ENCODE data around the gene TRIM63.
A peak's percentile ranks its signal among the peaks of the same experiment; 100 is the strongest.

Gene TRIM63

DNA sequence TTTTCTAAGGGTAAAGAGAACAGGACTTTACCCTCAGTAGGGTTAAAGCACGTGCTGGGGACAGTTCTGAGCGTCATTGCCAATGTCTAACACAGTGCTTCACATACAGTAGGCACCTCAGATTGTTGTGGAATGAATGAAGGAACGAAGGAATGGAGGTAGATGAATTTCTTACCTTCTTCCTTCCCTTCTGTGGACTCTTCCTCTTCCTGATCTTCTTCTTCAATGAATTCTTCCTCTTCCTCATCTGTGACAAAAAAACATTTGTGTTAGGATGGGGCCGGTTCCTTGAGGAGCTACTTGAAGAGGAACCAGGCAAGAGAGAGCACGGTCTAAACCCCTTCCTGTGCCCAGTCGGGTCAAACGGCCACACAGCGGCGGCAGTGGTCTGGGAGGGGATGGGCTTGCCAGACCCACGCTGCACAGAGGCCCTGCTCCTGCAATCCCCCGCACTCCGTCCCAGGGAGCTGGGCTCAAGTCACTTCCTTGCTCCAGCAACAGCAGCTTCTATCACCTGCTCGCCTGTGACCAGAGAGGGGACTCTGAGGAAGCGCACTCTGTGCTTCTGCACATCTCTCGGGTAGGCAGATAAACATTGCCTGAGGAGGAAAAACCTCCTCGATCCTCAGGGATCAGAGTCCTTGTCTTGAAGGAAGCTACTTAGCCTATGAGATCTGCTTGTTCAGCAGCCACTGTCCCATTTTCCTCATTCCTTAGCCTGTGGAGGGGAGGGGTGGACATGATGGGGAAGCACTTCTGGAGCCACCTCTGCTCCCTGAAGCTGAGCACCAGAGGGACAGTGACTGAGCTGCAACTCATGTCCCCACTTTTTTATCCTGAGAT lies 13.5 kb downstream of the TRIM63 start:
- DNase-seq, result no peak

DNA sequence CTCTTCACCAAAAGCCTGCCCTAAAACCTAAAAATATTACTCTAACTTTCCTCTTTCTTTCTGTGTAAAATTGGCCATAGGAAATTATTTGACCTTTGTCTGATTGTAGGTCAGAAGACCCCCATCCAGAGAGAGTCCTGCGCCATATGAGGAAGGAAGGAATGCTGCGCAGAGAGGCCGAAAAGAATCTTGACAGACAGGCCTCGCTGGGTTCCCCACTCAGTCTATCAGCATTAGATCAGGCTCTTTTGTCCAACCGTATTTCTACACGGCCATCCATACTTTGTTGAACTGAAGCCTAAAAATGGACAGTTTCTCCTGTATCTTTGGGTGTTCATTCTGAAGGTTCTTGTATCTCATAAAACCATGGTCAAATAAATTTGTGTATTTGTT lies 17.2 kb downstream of the TRIM63 start:
- DNase-seq, result no peak

DNA sequence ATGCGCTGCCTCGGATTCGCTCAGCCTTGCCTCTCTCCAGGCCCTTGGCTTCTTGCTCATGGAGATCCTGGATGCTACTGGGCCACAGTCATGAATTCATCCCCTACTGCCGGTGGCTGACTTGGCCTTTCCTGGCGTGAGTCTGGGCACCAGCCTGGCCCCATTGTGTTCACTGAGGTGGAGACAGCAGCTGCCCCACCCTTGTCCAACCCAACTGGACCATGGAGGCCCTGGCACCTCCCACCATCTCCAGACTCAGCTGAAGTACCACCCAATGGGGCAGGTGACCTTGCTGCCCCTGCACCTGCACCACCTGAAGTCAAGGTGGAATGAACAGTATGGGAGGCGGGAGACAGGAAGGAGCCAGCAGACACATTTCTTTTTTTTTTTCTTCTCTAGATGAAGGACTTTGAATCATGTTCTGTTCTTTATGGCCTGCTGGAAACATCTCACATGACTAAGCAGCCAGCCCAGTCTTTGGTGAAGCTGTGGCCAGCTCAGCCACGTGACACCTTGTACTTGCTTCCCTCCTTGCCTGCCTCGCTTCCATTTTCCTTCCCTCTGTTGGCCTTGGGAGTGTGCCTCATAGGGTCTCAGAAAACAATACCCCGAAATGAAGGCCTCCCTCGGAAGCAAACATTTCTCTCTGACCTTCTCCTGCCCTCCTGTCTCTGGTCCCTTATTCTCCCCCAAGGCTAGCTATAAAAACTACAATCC lies 17.7 kb downstream of the TRIM63 start:
- no peak for DNase-seq

DNA sequence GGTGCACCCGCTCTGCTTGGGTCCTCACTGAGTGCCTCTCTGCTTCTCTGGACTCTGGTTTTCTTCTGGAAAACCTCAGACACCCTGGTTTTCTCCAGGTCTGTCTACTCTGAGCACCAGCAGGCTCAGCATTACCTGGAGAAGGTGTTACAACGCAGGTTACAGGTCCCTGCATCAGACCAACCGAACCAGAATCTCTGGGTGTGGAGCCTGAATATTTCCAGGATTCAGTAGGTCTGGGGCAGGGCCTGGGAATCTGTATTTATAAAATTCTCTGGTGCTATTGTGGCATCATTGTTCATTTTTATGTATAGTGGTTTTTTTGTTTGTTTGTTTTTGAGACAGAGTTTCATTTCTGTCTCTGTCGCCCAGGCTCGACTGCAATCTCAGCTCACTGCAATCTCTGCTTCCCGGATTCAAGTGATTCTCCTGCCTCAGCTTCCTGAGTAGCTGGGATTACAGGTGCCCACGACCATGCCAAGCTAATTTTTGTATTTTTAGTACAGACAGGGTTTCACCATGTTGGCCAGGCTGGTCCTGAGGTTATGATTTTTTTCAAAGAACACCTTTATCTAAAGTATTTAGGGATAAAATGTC lies 20.1 kb downstream of the TRIM63 start:
- no peak for DNase-seq

DNA sequence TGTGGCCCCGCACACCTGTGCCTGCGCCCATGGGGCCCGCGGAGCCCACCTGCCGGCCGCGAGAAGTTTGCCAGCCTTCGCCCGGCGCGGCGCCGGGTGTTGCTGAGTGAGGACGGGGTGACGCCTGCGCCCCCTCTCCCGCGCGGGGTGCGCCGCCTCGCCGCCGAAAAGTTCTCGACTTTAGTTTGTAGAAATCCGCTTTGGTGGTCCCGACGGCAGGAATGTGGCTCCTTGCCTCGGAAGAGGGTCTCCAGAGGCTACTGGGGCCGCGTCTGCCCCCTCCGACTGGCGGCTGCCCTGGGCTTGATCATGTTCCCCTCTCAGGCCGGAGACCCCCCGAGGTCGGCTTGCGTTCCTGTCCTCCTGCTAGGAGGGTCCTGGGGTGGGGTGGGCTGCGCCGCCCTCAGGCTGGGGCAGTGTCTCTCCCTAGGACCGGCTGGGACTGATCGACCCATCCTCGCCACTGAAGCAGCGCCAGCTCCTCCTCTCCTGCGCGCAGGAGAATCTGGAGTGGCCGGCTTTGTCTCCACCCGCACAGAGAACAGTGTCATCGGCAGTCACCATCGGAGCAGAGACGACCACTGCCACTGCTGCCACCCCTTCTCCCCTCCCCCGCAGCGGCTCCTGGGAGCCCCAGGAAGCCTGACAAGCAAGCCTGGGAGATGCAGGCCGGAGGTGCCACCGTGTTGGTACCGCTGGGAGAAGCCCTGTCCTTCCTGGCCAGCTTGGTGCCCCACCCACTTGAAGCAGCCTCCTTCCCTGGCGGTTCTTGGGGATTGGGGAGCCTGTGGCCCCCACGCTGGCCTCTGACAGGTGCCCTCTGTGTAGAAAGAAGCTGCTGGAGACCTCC lies 21.0 kb downstream of the TRIM63 start:
- no peak for DNase-seq

DNA sequence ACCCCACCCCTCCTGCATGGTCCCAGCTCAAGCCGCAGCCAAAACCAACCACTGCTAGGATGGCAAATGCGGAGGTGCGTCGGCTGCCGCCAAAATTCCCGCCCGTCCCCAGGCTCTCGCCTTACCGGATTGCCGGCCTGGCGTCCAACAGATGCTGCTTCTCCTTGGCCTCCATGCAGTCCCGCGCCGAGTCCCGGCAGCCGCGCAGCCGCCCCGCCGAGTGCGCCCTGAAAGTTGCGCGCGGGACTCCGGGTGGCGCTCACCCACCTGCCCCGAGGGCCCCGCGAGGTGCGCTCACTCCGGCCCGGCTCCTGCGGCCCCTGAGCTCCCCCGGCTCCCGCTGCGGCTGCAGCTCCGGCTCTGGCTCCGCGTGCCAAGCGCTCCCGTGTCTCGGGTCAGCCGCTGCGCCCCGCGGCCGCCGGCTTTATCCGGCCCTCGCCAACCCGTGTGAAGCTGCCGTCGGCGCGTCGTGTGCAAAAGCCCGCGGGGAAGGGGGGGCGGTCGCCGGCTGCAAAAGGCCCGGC lies 21.6 kb downstream of the TRIM63 start, which contains the start of gene SLC30A2:
Gene SLC30A2 (minus strand): TSS at position 397 of the 524 bp plus-strand sequence. CDS start 222 bp downstream, at position 175.
- DNase-seq, result no peak

DNA sequence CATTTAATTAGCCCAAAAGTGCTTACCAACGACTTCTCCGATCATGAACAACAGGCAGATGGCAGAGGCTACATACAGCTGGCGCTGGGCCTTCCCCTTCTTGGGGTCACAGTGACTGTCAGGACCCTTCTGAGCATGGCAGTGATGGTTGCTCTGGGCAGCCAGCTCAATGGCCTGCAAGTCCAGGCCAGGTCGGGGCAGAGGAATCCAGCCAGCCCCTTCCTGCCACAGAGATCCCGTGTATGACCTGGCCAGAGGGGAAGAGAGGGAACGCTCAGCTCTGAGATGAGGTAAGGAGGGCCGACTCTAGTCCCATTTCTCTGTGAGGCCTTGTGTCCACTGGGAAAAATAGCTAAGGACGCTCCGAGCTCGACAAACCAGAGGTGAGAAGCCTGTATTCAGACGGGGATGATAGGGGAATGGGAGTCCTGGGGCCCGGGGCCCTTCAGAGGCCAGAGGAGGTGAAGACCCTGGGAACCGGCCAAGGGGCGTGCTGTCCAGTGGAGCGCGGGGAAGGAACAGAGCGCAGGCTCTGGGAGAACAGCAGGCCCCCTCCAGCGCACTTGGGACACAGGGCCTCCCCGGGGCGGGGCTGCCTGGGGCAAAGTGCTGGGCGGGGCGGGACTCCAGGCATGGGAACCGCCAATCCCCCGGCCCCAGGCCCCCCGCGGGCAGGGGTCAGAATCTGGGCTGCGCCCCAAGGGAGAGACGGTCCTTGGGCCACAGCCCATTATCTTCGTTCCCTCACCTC lies 22.3 kb downstream of the TRIM63 start:
- DNase-seq, result no peak

DNA sequence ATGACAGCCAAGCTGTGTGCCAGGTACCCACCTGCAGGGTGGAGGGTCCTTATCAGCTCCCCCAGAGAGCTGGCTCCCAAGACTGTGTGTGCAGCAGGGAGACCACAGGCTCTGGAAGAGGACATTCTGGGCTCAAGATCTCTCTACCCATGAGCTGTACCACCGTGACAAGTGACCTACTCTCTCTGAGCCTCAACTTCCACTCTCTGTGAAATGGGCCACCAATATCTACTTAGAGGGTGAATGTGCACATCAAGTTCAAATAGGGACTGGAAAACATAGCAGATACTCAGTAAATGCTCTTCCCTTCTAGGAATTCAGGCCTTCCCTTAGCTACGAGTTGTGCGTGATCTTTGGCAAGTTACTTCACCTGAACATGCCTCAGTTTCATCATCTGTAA lies 23.0 kb downstream of the TRIM63 start:
- no peak for DNase-seq

DNA sequence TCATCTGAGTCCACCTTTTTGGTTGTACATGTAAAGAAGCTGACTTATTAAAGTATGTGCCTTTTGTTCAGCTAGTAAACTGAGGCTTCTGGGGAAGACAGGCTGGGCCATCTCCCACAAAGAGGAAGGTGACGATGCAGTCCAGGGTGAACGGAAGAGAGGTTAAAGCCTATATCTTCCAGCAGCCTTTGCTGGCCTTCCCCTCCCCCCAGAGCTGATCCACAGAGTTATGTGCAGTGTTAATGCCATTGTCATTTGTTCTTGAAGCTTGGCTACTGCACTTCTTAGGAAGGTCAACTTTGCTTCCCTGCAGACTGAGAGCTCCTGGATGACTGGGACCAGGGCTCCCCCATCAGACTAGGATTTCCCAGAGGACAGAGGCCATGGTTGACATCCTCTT lies 23.7 kb downstream of the TRIM63 start:
- DNase-seq, result no peak

DNA sequence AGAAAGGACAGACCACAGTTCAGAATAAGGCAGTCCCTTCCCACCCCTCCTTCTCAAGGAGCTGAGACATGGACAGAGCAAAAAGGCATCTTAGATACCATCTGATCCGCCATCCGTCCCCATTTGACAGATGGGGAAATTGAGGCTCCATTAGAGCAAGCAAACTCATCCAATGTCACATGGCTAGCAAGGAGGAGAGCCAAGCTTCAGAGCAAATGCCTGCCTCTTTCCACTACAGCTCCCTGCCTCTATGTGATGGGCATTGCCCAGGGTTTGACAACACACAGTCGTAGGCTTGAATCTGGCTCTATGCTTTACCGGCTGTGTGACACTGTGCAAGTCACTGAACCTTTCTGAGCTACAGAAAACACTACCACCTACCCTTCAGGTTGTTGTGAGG lies 25.5 kb downstream of the TRIM63 start:
- DNase-seq, result no peak

DNA sequence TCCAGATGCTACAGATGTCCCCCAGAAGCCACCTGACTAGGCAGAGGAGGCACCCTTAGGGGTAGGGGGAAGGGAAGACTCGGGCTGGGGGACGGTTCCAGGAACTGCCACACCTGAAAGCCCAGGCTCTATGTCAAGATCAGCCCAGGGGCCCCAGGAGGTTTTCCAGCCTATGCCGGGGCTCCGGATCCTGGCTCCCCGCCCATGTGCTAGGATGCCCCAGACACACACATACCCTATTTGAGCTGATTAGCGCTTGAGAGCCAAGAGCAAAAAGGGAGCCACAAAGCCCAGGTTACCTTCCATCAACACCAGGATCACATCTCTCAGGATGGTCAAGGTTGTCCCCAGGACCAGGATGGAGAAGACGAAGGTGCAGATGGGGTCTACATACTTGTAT lies 26.0 kb downstream of the TRIM63 start:
- no peak for DNase-seq

DNA sequence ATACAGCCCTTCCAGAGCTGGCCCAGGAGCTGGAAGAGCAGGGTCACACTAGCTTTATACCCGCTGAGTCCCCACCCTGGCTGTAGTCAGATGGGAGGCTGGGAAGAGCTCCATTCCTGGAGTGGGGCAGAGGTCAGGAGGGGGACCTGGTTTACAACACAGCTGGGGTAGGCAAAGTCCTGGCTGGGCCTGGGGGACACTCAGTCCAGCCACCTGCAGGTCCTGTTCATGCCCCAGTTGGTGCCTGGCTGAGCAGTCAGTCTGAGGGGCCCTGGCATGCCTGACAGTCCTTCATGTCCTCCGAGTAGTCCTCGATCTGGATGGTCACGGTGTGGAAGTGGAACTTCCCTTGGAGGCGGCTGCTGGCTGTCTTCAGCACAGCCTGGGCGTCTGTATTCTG lies 28.5 kb downstream of the TRIM63 start:
- no peak for DNase-seq

DNA sequence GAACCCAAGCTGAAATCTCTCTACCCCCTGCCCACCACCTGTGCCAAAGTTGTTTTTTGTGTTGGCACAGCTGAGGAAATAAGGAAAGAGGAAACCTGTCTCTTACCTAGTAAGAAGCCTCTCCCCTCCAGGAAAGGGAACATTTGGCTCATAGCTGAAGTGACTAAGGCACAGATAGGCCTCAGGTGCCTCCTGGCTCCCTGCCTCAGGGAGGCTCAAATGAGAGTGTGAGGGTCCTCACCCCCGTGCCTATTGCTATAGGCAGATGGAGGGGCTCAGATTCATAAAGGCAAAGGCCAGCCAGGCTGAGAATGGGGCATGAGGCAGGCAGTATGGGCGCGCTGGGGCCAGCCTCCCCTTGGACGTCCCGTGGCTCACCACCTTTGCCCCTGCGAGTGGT lies 29.0 kb downstream of the TRIM63 start:
- DNase-seq, result no peak

DNA sequence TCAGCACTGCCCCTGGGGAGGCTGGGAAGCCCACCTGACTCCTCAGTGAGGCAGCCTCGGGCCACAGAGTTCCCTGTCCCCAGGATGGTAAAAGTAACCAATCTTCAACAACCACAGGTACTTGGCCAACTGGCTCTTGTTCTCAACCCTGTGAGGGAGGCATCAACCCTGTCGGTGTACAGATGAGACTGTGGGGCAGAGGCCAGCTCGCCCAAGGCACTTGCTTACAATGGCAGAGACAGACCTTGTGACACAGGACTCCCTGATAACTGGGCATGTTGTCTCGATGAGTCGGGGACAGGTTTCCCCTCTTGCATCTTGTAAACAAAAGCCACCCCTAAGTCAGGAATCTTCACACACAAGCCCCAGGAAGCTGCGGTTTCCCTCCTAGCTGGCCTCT lies 29.5 kb downstream of the TRIM63 start:
- DNase-seq, result no peak

DNA sequence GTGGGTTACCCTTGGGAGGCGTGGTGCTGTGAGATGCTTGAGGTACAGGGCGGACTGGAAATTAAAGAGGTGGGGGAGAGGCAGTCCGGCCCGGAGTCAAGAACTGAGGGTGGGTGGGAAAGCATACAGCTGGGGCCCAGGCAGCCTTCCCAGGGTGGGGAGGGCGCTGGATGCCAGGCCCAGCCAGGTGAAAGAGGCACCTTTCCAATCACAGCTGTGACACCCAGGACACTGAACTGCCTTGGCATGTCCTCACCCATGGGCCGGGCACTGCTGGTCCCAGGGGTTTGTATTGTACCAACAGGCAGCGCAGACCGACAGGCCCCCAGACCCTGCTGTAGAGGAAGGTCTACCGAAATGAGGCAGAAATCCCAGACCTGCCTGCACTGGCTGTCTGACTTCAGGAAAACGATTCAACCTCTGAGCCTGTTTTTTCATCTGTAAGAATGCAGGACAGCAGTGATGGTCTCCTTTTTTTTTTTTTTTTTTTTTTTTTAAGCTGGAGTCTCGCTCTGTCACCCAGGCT lies 30.6 kb downstream of the TRIM63 start:
- DNase-seq, result no peak

DNA sequence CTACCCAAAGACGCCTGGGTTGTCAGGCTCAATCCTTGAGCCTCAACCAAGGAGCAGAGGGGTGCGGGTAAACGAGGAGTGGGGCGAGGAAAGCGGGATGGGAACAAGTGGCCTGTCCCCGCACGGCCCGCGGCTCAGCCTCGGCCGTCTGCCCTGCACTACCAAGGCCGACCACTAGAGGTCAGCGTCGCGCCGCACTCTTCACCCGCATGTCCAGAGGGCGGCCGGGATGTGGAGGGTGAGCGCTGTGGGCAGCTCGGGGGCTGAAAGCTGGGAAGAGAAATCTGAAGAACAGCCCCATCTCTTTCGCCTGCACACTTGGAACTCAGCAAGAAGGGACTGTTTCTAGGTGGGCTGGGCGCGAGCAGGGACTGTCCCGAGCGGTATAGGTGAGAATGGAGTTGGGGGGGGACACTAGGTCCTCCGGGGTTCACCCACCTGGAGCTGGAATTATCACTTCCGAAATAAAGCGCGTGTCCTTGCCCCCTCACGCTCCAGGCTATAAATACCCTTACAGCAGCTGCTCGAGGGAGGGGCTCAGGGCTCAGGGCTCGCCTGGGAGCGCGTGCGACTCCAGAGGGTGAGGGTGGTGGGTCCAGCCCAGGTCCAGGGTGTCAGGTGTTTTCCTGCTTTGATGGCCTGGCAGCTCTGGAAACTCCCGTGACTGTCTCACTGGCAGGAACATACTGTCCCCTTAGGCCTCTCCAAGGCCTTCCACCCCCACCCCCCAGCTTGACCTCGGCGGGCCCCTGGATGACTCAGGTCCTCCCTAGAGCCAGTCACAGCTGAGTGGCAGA lies 31.3 kb downstream of the TRIM63 start:
- peak; percentile 62 to 66 for DNase-seq

DNA sequence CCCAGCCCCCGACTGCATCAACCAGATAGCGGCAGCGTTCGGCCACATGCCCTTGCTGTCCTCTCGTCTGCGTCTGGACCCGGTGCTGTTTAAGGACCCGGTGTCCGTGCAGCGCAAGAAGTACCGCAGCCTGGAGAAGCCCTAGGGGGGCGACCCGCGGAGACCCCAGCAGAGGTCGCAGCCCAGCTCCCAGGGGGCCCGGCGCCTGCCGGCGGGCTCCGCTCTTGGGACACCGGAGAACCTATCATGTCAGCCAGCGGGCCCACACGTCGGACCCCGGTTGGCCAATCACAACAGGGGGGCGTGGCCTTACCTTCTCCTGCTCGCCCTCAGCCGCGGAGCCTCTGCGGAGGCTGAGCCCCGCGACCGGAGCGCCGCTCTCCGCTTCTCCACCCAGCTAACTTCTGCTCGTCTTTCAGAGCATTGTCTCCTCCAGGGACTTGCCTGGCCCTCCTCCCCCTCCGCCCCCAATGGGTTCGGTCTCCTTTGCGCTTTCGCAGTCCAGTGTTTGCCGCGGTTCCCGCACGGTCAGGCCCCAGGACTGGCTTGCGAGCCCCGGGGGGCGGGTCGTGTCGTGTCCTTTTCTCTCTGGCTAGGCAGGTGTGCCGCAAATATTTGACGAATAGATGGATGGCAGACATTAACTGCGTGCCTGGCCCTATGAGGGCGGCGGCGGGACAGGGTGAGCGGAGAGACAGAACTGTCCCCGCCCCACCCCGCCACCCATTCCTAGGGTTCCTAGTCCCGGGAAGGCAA lies 32.0 kb downstream of the TRIM63 start:
- DNase-seq, result peak; percentile 90 to 91

DNA sequence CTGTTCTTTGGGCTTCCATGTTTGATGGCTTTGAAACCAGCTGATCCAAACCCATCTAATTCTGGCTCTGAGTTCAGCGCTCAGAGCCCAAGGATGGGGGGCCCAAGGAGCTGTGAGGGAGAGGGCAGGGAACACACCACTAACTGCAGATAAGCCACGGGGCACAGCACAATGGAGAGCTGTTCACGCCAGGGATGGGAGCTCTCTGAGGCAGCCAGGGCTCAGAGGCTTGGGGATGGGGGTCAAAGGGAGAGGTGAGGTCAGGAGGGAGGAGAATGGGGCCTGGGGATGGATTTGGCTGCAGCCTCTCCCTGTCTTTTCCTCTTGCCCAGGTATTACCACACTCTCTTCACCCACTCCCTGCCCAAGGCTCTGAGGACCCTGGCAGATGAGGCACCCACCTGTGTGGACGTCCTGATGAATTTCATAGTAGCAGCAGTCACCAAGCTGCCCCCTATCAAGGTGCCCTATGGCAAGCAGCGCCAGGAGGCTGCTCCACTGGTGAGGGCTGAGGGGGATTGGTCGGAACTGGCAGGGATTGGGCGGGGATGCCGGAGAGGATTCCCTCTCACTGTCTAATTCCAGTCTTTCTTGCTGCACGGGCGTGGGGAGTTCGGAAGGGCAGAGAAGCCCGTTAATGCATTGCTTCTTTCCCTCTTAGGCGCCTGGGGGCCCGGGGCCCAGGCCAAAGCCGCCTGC lies 32.8 kb downstream of the TRIM63 start:
- DNase-seq, result no peak

DNA sequence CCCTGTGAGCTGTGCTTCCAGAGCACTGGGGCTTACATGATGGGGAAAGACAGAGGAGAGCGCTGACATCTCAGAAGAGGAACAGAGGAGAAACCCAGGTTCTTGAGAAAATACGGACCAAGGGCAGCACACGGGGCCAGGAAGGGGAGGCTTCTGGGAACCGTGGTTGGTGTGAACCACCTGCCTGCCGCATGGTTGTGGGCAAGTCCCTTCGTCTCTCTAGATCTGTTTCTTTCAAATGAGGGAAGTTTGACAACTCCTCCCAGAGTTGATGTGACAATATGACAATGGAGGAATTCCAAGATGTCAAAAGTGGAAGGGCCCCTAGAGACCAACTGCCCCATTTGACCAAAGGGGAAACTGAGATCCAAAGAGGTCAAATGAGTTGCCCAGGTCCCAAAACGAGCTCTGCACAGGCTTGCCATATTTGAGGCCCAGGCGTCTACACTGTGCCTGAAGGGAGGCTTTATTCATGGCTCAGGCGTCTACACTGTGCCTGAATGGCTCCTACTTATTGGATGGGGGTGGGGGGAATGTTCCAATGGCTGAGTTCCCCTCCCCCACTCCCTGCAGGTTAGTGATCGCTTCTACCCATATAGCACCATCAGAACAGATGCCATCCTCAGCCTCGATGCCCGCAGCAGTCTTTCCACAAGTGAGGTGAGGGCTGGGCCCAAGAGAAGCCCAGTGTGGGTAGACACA lies 34.6 kb downstream of the TRIM63 start:
- DNase-seq, result no peak

Data from activated CD4-positive, alpha-beta T cell treated with anti-CD3 and anti-CD28 coated beads, Interleukin-2, amount 50 U/mL, for 4 hours (primary cell).